OCI-LY3 (cell line): Measurements from ENCODE around the gene TAS2R20.

Source experiments
- H2AFZ ChIP-seq: fragments of 200-600, 300-600 bp; shearing (Covaris generic); 2 replicates; pipeline ENCODE4 v1.6.0; 2014; ENCODE audit warnings: antibody characterized with exemption, low read depth, low read length
- H3K27ac ChIP-seq: fragments of 200-600, 300-600 bp; sonication (generic); 2 replicates; pipeline ENCODE4 v1.5.1; 2014; ENCODE audit warnings: mild to moderate bottlenecking, low read length, moderate library complexity, mixed read lengths
- H3K27me3 ChIP-seq: fragments of 200-600, 300-600 bp; sonication (generic); 2 replicates; pipeline ENCODE4 v1.6.1; 2014; ENCODE audit warnings: low read depth, low read length, mixed read lengths
- H3K36me3 ChIP-seq: fragments of 200-600, 300-600 bp; sonication (generic); replicated peaks from 2 replicates; pipeline ENCODE3; 2014; ENCODE audit warnings: low read depth, low read length, mixed read lengths
- H3K4me1 ChIP-seq: fragments of 300-600, 200-600 bp; sonication (generic); 2 replicates; pipeline ENCODE4 v1.6.1; 2014; ENCODE audit warnings: low read length, mixed read lengths
- H3K4me2 ChIP-seq: fragments of 200-600, 300-600 bp; sonication (generic); 2 replicates; pipeline ENCODE4 v1.6.1; 2014; ENCODE audit warnings: low read length, mixed read lengths
- H3K4me3 ChIP-seq: fragments of 300-600, 200-600 bp; sonication (generic); 2 replicates; pipeline ENCODE4 v1.5.1; 2014; ENCODE audit warnings: antibody characterized with exemption, mild to moderate bottlenecking, low read length, moderate library complexity
- H3K79me2 ChIP-seq: fragments of 300-600, 200-600 bp; shearing (Covaris generic); 2 replicates; pipeline ENCODE4 v1.6.1; 2014; ENCODE audit warnings: mild to moderate bottlenecking, low read length, mixed read lengths
- H3K9ac ChIP-seq: fragments of 300-600, 200-600 bp; shearing (Covaris generic); 2 replicates; pipeline ENCODE4 v1.6.0; 2014; ENCODE audit warnings: mild to moderate bottlenecking, low read length, moderate library complexity
- H3K9me3 ChIP-seq: fragments of 200-600, 300-600 bp; shearing (Covaris generic); 2 replicates; pipeline ENCODE4 v1.6.1; 2014; ENCODE audit warnings: low read length, mixed read lengths; ENCODE audit not compliant: insufficient read depth
- H4K20me1 ChIP-seq: fragments of 200-600, 300-600 bp; sonication (generic); 2 replicates; pipeline ENCODE4 v1.6.1; 2016; ENCODE audit warnings: low read length, mixed read lengths; ENCODE audit not compliant: insufficient read depth
- CTCF ChIP-seq: fragments of 200-600, 300-600 bp; sonication (generic); IDR thresholded peaks from 2 replicates; pipeline ENCODE4 v1.5.1; 2014; ENCODE audit warnings: antibody characterized with exemption, low read length, low read depth
- EZH2phosphoT487 ChIP-seq: fragments of 200-600 bp; shearing (Covaris generic); IDR thresholded peaks from 2 replicates; pipeline ENCODE4 v1.6.1; 2018; ENCODE audit warnings: antibody characterized with exemption, mixed run types, low read depth

TAS2R20 gene

GRCh38 chr12:10974965-10975364, 23.1 kb downstream of the TAS2R20 start:
- H3K27ac ChIP-seq = no peak overlapping the region
- H3K9me3 ChIP-seq = no peaks in the 10 kb centered on the region
- H3K4me1 ChIP-seq = no peaks in the 10 kb centered on the region
- H3K36me3 ChIP-seq = no peaks in the 10 kb centered on the region
- no peaks in the 10 kb centered on the region for H3K27me3 ChIP-seq
- no peak overlapping the region for H2AFZ ChIP-seq
- H3K9ac ChIP-seq = no peak overlapping the region
- peaks cover 3% of the 10 kb centered on the region; the same call in 1 of the 2 replicates for H4K20me1 ChIP-seq
- no peak overlapping the region for H3K4me3 ChIP-seq
- TF ChIP-seq EZH2phosphoT487 = no peak
- no peak for TF ChIP-seq CTCF
- H3K4me2 ChIP-seq = no peak overlapping the region
- H3K79me2 ChIP-seq = peaks cover 2% of the 10 kb centered on the region; the same call in 1 of the 2 replicates

GRCh38 chr12:10968765-10969456, 29.2 kb downstream of the TAS2R20 start:
- Histone ChIP-seq H3K27me3 (no peaks in the 10 kb centered on the region), H3K4me2 (no peak overlapping the region), H3K4me1 (peaks cover 8% of the 10 kb centered on the region), H3K36me3 (no peaks in the 10 kb centered on the region), H4K20me1 (no peaks in the 10 kb centered on the region), H2AFZ (no peak overlapping the region), H3K9me3 (no peaks in the 10 kb centered on the region), H3K79me2 (no peaks in the 10 kb centered on the region), H3K9ac (no peak overlapping the region), H3K27ac (no peak overlapping the region), H3K4me3 (no peak overlapping the region)
- TF ChIP-seq CTCF (no peak), EZH2phosphoT487 (no peak)

- no peak overlapping the region for H3K27ac ChIP-seq
- no peak overlapping the region for H2AFZ ChIP-seq
- H3K4me3 ChIP-seq = no peak overlapping the region
- no peak for TF ChIP-seq CTCF
- no peak for TF ChIP-seq EZH2phosphoT487
- H4K20me1 ChIP-seq = no peaks in the 10 kb centered on the region
- no peaks in the 10 kb centered on the region for H3K27me3 ChIP-seq
- no peak overlapping the region for H3K4me2 ChIP-seq
- H3K9ac ChIP-seq = no peak overlapping the region
- peaks cover 8% of the 10 kb centered on the region for H3K4me1 ChIP-seq
- no peaks in the 10 kb centered on the region for H3K36me3 ChIP-seq
- no peaks in the 10 kb centered on the region for H3K9me3 ChIP-seq
- H3K79me2 ChIP-seq = no peaks in the 10 kb centered on the region
These were observed 30.7 kb downstream of the TAS2R20 start for GRCh38 chr12:10967409-10967808.

- Histone ChIP-seq H3K4me1 (peaks cover 8% of the 10 kb centered on the region), H3K4me3 (no peak overlapping the region), H3K9ac (no peak overlapping the region), H4K20me1 (no peaks in the 10 kb centered on the region), H3K9me3 (no peaks in the 10 kb centered on the region), H3K79me2 (no peaks in the 10 kb centered on the region), H3K27me3 (no peaks in the 10 kb centered on the region), H3K4me2 (no peak overlapping the region), H2AFZ (no peak overlapping the region), H3K27ac (no peak overlapping the region), H3K36me3 (no peaks in the 10 kb centered on the region)
- TF ChIP-seq CTCF (no peak), EZH2phosphoT487 (no peak)
These were observed 31.8 kb downstream of the TAS2R20 start for GRCh38 chr12:10966314-10966713.
